Measurements from ENCODE around the gene C6orf120. TPM values are rescaled to one million over a fixed set of nuclear protein-coding genes. Genes with fewer than 3 reads are reported as not detected.

The C6orf120 gene
- total RNA-seq, 1 experiment from 2014 or later, result 18.6 TPM

- H3K9ac ChIP-seq (ENCODE audit: low read length), result no peak overlapping the region
- TF ChIP-seq EZH2phosphoT487 (IDR thresholded peaks at IDR 0.05; ENCODE audit: borderline replicate concordance, low read length), result no peak
- no peak for TF ChIP-seq EZH2 (IDR thresholded peaks at IDR 0.05; ENCODE audit: low read length, unreplicated experiment)
- TF ChIP-seq CTCF (conservative IDR thresholded peaks at IDR 0.05; ENCODE audit: low read depth, low read length), result no peak
- ATAC-seq (0 out of 2 replicates have a peak, but pooled peaks have one; percentile 13), DNase-seq (no peak)
- peaks cover 9% of the 10 kb centered on the region for H3K4me1 ChIP-seq (ENCODE audit: insufficient read depth, low read length)
- POLR2A ChIA-PET (ENCODE audit: unreplicated experiment), result no interaction called here
- no peaks in the 10 kb centered on the region for H3F3A ChIP-seq (ENCODE audit: low read length, unreplicated experiment)
- peaks cover 37% of the 10 kb centered on the region for H3K79me2 ChIP-seq (ENCODE audit: low read length)
- H4K20me1 ChIP-seq (ENCODE audit: low read length), result peaks cover 4% of the 10 kb centered on the region; the same call in 1 of the 2 replicates
- no peaks in the 10 kb centered on the region for H3K36me3 ChIP-seq (ENCODE audit: low read depth, low read length)
- no peaks in the 10 kb centered on the region for H3K9me2 ChIP-seq (replicated peaks; ENCODE audit: low read length)
- H3K27ac ChIP-seq (ENCODE audit: low read length), result no peak overlapping the region
- no TSS peak for BruUV-seq (replicated peaks)
- no peak overlapping the region for H3K4me2 ChIP-seq (ENCODE audit: low read length)
- H3K4me3 ChIP-seq (ENCODE audit: low read length), result no peak overlapping the region
- intact Hi-C loops (cut with micrococcal nuclease), result no loop called here
- no peak overlapping the region for H2AFZ ChIP-seq (ENCODE audit: low read length)
- no peaks in the 10 kb centered on the region for H3K27me3 ChIP-seq (ENCODE audit: low read length)
- CTCF ChIA-PET, result no interaction called here
- no peaks in the 10 kb centered on the region for H3K9me3 ChIP-seq (ENCODE audit: low read length)
These were observed 17.2 kb downstream of the C6orf120 start for GRCh38 chr6:169719117-169719516.

DNA sequence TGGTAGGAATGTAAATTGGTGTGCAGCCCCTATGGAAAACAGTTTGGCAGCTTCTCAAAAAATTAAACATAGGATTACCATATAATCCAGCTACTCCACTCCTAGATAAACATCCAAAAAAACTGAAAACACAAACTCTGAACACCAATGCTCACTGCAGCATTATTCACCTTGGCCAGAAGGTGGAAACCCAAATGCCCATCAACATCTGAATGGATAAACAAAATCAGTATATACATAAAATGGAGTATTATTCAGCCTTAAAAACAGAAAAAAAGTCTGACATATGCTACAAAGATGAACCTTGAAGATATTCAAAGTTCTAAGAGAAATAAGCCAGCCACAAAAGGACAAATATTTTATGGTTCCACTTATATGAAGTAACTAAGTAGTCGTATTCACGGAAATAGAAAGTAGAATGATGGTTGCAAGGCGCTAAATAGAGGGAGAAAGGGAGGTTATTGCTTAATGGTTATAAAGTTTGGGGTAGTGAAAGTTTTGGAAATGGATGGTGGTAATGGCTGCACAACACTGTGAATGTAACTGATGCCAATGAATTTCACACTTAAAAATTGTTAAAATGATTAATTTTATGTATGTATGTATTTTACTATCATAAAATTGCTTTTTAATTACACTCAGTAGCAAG, 18.4 kb downstream of the C6orf120 start:
- ChIA-PET CTCF (no interaction called here), POLR2A (ENCODE audit: unreplicated experiment) (no interaction called here)
- TF ChIP-seq EZH2 (IDR thresholded peaks at IDR 0.05; ENCODE audit: low read length, unreplicated experiment) (no peak), CTCF (conservative IDR thresholded peaks at IDR 0.05; ENCODE audit: low read depth, low read length) (no peak; the same call in 1 of the 2 replicates), EZH2phosphoT487 (IDR thresholded peaks at IDR 0.05; ENCODE audit: borderline replicate concordance, low read length) (no peak)
- ATAC-seq, result no peak
- Histone ChIP-seq H3F3A (ENCODE audit: low read length, unreplicated experiment) (no peaks in the 10 kb centered on the region), H3K27ac (ENCODE audit: low read length) (no peak overlapping the region), H3K4me2 (ENCODE audit: low read length) (no peak overlapping the region), H4K20me1 (ENCODE audit: low read length) (peaks cover 4% of the 10 kb centered on the region; the same call in 1 of the 2 replicates), H3K36me3 (ENCODE audit: low read depth, low read length) (no peaks in the 10 kb centered on the region), H3K79me2 (ENCODE audit: low read length) (peaks cover 37% of the 10 kb centered on the region), H3K9me3 (ENCODE audit: low read length) (no peaks in the 10 kb centered on the region), H3K4me1 (ENCODE audit: insufficient read depth, low read length) (peaks cover 13% of the 10 kb centered on the region), H3K4me3 (ENCODE audit: low read length) (no peak overlapping the region), H3K27me3 (ENCODE audit: low read length) (no peaks in the 10 kb centered on the region), H3K9me2 (replicated peaks; ENCODE audit: low read length) (no peaks in the 10 kb centered on the region), H3K9ac (ENCODE audit: low read length) (no peak overlapping the region), H2AFZ (ENCODE audit: low read length) (no peak overlapping the region)
- intact Hi-C loops (cut with micrococcal nuclease), result loop anchor here (10.0 kb wide), 1 partner anchor 834 kb away; the partner anchor contains the start of genes PSMB1 and TBP
- no peak for DNase-seq
- no TSS peak for BruUV-seq (replicated peaks)

Measured in PC-3 (cell line).